Adipose tissue (tissue), 3 donors: ENCODE results near the gene GLT1D1. TPM values are rescaled to one million over a fixed set of nuclear protein-coding genes. Genes with fewer than 3 reads are reported as not detected.
"Not testable (repeated sequence)": the region's sequence is repeated elsewhere in the genome, so short reads cannot be mapped to it uniquely, and the experiment has no call there.

ENCODE experiments used
- H3K27ac ChIP-seq: one replicate; pipeline ENCODE4 v1.5.1; 2013; ENCODE audit warnings: low read depth, low read length
- WGBS, 3 donors: extraction: QIAGEN DNeasy Blood & Tissue Kit; methylation state at CpG; one replicate each; pipeline ENCODE4 v1.1.7; 2013; 5-methylcytosine and 5-hydroxymethylcytosine counted together
- polyA plus RNA-seq, 3 donors: library from polyadenylated mRNA; stranded (reverse); fragments of 200-250 nt; gene quantifications; one replicate each; pipeline ENCODE4 v1.2.3, GENCODE V29; 2013
- donor health status: healthy with polysubstance abuse.
- donor health status: Bipolar disorder and iron deficiency.
- donor health status: healthy.

GLT1D1 gene
- polyA plus RNA-seq, 3 donors, result 0.20 to 7.0 (median 3.4) TPM

DNA sequence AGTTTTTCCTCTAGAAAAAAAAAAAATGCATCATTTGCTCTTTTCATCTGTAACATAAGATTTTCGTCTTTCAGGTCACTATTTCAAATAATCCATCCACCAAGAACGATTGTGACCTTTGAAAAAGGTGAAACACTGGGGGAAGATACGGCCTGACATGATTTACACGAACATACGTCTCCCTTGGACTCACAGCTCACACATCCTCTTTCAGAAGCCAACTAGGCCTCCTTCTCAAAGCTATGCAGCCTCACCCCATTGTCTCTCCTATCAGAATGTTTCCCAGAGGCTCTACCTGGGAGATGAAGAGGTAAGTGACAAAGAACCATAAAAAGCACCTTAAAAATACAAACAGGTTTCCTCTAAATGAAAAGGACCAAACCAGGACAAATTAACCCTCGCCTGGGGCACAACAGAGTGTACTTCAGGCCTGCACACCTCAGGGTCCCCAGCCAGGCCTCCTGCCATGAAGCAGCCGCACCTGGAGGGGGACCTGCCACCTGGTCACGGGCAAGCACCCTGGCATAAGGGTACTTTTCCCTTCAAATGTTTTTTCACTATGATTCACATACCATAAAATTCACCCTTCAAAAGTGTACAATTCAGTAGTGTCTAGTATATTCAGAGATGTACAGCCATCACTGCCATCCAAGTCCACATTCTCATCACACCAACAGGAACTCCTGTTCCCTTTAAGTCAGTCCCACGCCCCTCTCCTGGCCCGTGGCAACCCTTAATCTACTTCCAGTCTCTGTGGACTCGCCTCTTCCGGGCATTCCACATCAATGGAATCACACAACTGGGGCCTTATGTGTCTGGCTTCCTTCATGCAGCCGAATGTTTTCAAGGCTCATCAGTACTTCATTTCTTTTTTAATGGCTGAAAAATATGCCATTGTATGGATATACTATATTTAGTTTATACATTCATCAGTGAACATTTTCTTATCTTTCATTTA, 34.9 kb upstream of the GLT1D1 start:
- 47 to 64% (median 55%) methylated on average over 13 of the region's 13 CpGs for WGBS, 3 donors

DNA sequence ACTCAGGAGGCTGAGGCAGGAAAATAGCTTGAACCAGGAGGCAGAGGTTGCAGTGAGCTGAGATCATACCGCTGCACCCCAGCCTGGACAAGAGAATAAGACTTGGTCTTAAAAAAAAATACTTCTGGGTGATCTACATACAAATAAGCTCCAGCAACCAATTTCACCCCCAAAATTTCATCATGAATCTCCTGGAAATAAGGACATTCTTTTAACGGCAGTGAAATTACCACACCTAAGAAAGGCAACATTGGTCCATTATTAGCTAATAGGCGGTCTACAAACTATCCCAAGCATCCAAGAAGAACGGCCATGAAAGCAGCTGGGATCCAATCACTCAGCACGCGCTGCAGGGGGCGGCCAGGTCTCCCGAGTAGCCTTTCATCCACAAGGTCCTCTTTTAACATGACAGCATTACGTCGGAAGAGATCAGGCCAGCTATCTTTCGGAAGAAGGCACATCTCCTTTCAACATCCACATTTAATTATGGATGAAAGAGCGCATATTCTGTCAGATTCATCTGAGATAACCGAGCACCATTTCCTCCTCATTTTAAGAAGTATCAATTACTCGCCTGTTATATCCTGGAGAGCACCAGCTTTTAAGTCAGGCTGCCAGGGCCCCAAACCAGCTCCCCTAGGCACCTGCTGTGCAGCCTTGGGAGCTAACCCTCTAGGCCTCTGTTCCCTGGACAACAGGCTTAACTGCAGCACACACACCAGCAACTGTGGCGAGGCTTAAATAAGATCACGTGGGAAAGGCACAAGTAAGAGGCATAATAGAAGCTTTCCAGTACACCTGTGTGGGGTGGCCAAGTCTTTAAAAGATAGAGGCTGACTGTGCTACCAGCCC, 33.8 kb upstream of the GLT1D1 start:
- WGBS, 3 donors, result 73 to 87% (median 78%) methylated on average over 16 of the region's 16 CpGs

More for the DNA sequence above, 34.9 kb upstream of the GLT1D1 start:
- H3K27ac ChIP-seq, result no peak overlapping the region

DNA sequence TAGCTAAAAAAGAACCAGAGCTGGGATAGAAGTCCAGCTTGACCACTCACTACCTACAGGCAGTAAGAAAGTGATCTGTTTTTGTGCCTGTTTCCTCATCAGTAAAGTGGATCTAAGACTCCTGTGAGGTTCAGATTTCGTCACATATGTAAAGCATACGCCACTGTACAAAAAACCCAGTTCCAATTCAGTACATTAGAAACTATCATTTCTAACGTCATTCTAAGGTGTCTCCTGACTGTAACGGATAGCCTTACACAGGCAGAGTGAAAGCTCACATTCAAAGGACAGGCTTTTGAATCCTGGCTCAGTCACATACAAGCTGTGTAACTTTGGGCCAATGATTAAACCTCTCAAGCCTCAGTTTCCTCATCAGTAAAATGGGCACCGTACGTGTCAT, 33.0 kb upstream of the GLT1D1 start:
- H3K27ac ChIP-seq, result no peak overlapping the region
- WGBS, 3 donors, result 85 to 95% (median 88%) methylated on average over 6 of the region's 6 CpGs

More for the DNA sequence above, 33.8 kb upstream of the GLT1D1 start:
- no peak overlapping the region for H3K27ac ChIP-seq

DNA sequence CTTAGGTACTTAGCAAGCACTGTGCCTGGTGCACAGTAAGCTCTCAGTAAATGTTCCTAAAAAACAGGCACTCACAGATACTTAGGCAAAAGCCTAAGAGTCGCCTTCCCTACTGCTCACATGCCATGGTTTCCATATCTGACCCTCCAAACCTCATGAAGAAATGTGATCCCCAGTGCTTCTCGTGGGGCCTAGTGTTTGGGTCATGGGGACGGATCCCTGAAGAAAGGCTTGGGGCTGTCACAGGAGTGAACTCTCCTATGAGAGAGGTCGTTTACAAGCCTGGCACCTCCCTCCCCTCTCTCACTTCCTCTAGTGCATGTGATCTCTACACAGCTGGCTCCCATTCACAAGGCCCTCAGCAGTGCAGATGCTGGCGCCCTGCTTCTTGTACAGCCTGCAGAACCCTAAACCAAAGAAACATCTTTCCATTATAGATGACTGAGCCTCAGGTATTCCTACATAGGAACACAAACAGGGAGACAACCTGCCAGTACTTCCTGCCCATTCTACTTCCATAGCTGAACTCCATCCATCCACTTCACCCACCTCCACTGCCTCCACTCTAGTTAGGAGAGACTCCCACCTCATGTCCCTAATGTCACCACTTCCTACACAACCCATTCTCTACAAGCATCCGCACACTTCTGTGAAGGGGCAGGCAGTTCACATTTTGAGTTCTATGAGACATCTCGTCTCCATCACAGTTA, 32.4 kb upstream of the GLT1D1 start:
- 59 to 79% (median 61%) methylated on average over 7 of the region's 7 CpGs for WGBS, 3 donors
- H3K27ac ChIP-seq, result no peak overlapping the region

DNA sequence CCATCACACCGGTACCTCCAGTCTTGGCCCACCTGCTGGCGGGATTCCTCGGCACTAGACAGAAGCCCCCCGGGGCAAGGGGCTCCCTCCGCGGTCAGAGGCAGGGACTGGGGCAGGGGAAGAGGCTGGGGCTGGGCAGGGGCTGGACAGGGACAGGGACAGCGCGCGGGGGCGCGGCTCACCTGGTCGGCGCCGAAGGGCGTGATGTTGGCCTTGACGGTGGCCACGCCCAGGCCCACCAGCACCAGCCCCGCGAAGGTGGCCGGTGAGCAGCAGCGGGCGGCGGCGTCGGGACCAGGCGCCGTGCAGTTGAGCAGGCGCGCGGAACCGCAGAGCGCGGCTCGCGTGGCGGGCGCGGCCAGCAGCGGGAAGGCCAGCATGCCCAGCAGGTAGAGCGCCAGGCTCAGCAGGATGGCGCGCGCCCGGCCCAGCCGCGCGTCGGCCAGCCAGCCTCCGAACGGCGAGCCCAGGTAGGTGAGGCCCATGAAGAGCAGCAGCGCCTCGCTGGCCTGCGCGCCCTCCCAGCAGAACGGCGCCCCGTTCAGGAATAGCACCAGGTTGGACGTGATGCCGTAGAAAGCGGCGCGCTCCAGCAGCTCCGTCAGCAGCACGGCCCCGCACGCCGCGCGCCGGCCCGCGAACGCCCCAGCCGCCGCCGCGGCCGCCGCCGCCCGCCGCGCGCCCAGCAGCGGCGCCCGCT, 29.9 kb upstream of the GLT1D1 start:
- H3K27ac ChIP-seq, result peak overlapping the region; percentile 22
- WGBS, 3 donors, result 0 to 1% (median 0%) methylated on average over 72 to 88 of the region's 88 CpGs

- peak within 1 kb of the TSS; percentile 22 for H3K27ac ChIP-seq
- WGBS, 3 donors, result 4 to 8% (median 5%) methylated on average over 57 to 63 of the region's 63 CpGs
These were observed 29.1 kb upstream of the GLT1D1 start, which contains the start of gene SLC15A4 for GRCh38 chr12:128823916-128824839. TSS of gene SLC15A4 (minus strand) at chr12:128823958. CDS start at chr12:128823943, 15 bp downstream.

DNA sequence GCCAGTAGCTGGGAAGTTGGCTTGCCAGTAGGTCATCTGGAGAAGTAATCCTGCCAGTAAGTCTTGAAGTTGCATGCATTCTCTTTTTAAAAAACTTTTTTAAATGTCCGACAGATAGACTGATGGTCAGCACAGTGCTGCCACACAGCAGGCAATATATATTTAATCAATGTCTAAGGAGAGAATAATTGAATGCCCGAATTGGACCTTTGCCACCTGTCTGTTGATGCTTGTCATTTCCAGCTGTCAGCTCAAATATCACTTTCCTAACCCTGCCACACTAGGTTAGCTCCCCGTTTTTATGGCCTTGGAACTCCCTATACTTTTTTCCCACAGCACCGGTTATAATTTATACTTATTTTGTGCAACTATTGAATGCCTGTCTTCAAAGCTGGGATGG, 27.4 kb upstream of the GLT1D1 start:
- H3K27ac ChIP-seq, result no peak overlapping the region
- 53 to 85% (median 79%) methylated on average over 4 of the region's 4 CpGs for WGBS, 3 donors

GRCh38 chr12:128827724-128828123, 25.6 kb upstream of the GLT1D1 start:
- no peak overlapping the region for H3K27ac ChIP-seq
- WGBS, 3 donors, result 87 to 89% (median 88%) methylated on average over 2 of the region's 2 CpGs

DNA sequence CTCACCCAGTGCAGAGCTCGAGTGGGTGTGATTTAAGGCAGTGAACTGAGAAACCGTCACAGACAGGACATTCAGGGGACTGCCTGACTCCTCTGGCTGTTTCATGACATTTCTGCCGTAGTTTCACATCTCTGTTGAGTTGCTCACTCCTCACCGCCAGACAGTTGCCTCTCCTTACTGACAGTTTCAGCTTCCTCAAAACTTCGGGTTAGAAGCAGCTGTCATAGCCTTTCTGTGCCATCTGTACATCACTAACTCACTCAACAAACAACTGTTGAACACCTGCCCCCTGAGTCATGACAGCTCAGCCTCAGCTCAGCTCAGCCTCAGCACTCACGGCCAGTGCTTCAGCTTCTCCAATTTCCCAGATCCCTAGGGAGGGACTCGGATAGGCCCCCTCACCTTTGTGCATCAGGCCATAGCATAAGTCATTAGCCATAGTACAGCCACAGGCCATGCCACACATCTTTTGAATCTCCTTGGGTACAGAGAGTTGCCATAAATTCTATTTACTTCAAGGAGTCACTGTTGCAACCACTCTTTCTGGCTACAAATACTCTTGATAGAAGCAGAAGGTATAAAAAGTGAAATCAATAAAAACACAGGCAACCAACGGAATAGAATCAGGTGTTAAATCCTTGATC, 23.3 kb upstream of the GLT1D1 start:
- no peak overlapping the region for H3K27ac ChIP-seq
- WGBS, 3 donors, result 49 to 66% (median 56%) methylated on average over 8 of the region's 8 CpGs

- H3K27ac ChIP-seq, result no peak overlapping the region
- 49 to 70% (median 53%) methylated on average over 7 of the region's 7 CpGs for WGBS, 3 donors
These were observed 22.8 kb upstream of the GLT1D1 start for GRCh38 chr12:128830505-128830893.

DNA sequence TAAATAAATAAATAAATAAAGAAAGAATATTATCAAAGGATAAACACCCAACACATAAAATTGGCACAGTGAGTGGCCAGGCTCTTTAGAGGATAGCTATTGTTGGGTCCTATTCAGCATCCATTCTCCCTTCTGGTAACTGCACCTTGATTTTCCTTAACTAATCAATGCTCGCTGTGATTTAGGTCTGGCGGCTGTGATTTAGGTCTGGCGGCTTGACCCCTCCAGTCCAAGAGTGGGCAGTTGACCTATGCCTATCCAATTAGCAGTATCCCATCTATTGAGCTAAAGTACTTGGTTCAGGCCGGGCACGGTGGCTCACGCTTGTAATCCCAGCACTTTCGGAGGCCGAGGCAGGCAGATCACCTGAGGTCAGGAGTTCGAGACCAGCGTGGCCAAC, 19.9 kb upstream of the GLT1D1 start:
- 96 to 97% (median 96%) methylated on average over 10 of the region's 10 CpGs for WGBS, 3 donors
- no peak overlapping the region for H3K27ac ChIP-seq

DNA sequence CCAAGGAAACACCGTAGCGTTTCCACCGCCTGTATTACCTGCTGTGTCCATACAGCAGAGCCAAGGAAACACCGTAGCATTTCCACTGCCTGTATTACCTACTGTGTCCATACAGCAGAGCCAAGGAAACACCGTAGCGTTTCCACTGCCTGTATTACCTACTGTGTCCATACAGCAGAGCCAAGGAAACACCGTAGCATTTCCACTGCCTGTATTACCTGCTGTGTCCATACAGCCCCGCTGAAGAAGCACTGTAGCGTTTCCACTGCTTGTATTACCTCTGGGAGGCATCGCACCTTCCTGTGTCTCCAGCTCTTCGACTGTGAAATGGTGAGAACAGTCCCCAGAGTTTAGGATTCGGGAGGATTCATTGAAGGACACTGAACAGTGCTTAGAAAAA, 13.4 kb upstream of the GLT1D1 start:
- WGBS, 3 donors, result 66 to 80% (median 78%) methylated on average over 12 of the region's 12 CpGs
- not testable (repeated sequence) for H3K27ac ChIP-seq

- no peak overlapping the region for H3K27ac ChIP-seq
- WGBS, 3 donors, result 27 to 47% (median 28%) methylated on average over 8 of the region's 8 CpGs
These were observed 12.3 kb upstream of the GLT1D1 start for GRCh38 chr12:128840862-128841468.

DNA sequence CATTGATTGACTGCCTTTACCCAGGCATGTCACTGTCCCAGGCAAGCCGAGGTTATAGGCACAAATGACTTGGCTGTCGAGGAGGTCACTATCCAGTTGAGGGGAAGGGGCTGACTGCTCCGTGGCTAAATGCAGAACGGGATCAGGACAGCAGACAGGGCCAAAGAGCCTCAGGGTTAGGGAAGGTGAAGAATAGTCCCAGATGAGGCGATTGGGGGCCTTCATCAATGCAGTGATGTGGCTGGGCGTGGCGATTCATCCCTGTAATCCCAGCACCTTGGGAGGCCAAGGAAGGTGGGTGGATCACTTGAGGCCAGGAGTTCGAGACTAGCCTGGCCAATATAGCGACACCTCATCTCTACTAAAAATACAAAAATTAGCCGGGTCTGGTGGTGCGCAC, 10.7 kb upstream of the GLT1D1 start:
- no peak overlapping the region for H3K27ac ChIP-seq
- WGBS, 3 donors, result 85 to 93% (median 93%) methylated on average over 11 of the region's 11 CpGs

GRCh38 chr12:128843538-128843937, 9.7 kb upstream of the GLT1D1 start:
- no peak overlapping the region for H3K27ac ChIP-seq
- 59 to 76% (median 72%) methylated on average over 4 of the region's 4 CpGs for WGBS, 3 donors

GRCh38 chr12:128844031-128844635, 9.1 kb upstream of the GLT1D1 start:
- 62 to 66% (median 64%) methylated on average over 10 to 11 of the region's 11 CpGs for WGBS, 3 donors
- H3K27ac ChIP-seq, result no peak overlapping the region
